ENCODE measurements around the gene TFE3.

The TFE3 gene

GRCh38 chrX:49070988-49071387 lies 27.8 kb upstream of the TFE3 start:
- Histone ChIP-seq H3K27me3 (ENCODE audit: control insufficient read depth, insufficient read depth, low read length) (no peaks in the 10 kb centered on the region), H3K4me3 (ENCODE audit: low read length) (no peak overlapping the region), H3K4me1 (ENCODE audit: control insufficient read depth, insufficient read depth, low read length) (no peaks in the 10 kb centered on the region), H3K9me3 (ENCODE audit: control insufficient read depth, insufficient read depth, low read length) (no peaks in the 10 kb centered on the region), H3K36me3 (ENCODE audit: control insufficient read depth, insufficient read depth, low read length) (peaks cover 4% of the 10 kb centered on the region), H3K27ac (ENCODE audit: low read length) (no peak overlapping the region)
- WGBS (ENCODE audit: insufficient coverage, insufficient read length): no CpG with 5 or more reads among the region's 4 CpGs
- no peak for DNase-seq (ENCODE audit: low read depth, low spot score)

- DNase-seq (ENCODE audit: low read depth, low spot score): no peak
- H3K36me3 ChIP-seq (ENCODE audit: control insufficient read depth, insufficient read depth, low read length): peaks cover 8% of the 10 kb centered on the region
- H3K27me3 ChIP-seq (ENCODE audit: control insufficient read depth, insufficient read depth, low read length): no peaks in the 10 kb centered on the region
- no CpG with 5 or more reads among the region's 11 CpGs for WGBS (ENCODE audit: insufficient coverage, insufficient read length)
- no peaks in the 10 kb centered on the region for H3K4me1 ChIP-seq (ENCODE audit: control insufficient read depth, insufficient read depth, low read length)
- H3K9me3 ChIP-seq (ENCODE audit: control insufficient read depth, insufficient read depth, low read length): no peaks in the 10 kb centered on the region
- no peak overlapping the region for H3K4me3 ChIP-seq (ENCODE audit: low read length)
- H3K27ac ChIP-seq (ENCODE audit: low read length): no peak overlapping the region
Observed at GRCh38 chrX:49069038-49069437, 25.9 kb upstream of the TFE3 start.

- no peaks in the 10 kb centered on the region for H3K4me1 ChIP-seq (ENCODE audit: control insufficient read depth, insufficient read depth, low read length)
- no peak for DNase-seq (ENCODE audit: low read depth, low spot score)
- H3K27ac ChIP-seq (ENCODE audit: low read length): no peak overlapping the region
- no peaks in the 10 kb centered on the region for H3K9me3 ChIP-seq (ENCODE audit: control insufficient read depth, insufficient read depth, low read length)
- peaks cover 8% of the 10 kb centered on the region for H3K36me3 ChIP-seq (ENCODE audit: control insufficient read depth, insufficient read depth, low read length)
- H3K4me3 ChIP-seq (ENCODE audit: low read length): no peak overlapping the region
- no CpG with 5 or more reads among the region's 41 CpGs for WGBS (ENCODE audit: insufficient coverage, insufficient read length)
- H3K27me3 ChIP-seq (ENCODE audit: control insufficient read depth, insufficient read depth, low read length): no peaks in the 10 kb centered on the region
Observed at GRCh38 chrX:49067285-49068120, 24.3 kb upstream of the TFE3 start.

GRCh38 chrX:49066690-49067089 lies 23.5 kb upstream of the TFE3 start:
- no peak overlapping the region for H3K27ac ChIP-seq (ENCODE audit: low read length)
- H3K9me3 ChIP-seq (ENCODE audit: control insufficient read depth, insufficient read depth, low read length): no peaks in the 10 kb centered on the region
- DNase-seq (ENCODE audit: low read depth, low spot score): no peak
- no peak overlapping the region for H3K4me3 ChIP-seq (ENCODE audit: low read length)
- H3K27me3 ChIP-seq (ENCODE audit: control insufficient read depth, insufficient read depth, low read length): no peaks in the 10 kb centered on the region
- H3K36me3 ChIP-seq (ENCODE audit: control insufficient read depth, insufficient read depth, low read length): peaks cover 8% of the 10 kb centered on the region
- WGBS (ENCODE audit: insufficient coverage, insufficient read length): no CpG with 5 or more reads among the region's 9 CpGs
- H3K4me1 ChIP-seq (ENCODE audit: control insufficient read depth, insufficient read depth, low read length): no peaks in the 10 kb centered on the region

- Histone ChIP-seq H3K4me3 (ENCODE audit: low read length) (no peak overlapping the region), H3K36me3 (ENCODE audit: control insufficient read depth, insufficient read depth, low read length) (peaks cover 8% of the 10 kb centered on the region), H3K9me3 (ENCODE audit: control insufficient read depth, insufficient read depth, low read length) (no peaks in the 10 kb centered on the region), H3K27ac (ENCODE audit: low read length) (no peak overlapping the region), H3K4me1 (ENCODE audit: control insufficient read depth, insufficient read depth, low read length) (no peaks in the 10 kb centered on the region), H3K27me3 (ENCODE audit: control insufficient read depth, insufficient read depth, low read length) (no peaks in the 10 kb centered on the region)
- DNase-seq (ENCODE audit: low read depth, low spot score): no peak
- no CpG with 5 or more reads among the region's 2 CpGs for WGBS (ENCODE audit: insufficient coverage, insufficient read length)
Observed at GRCh38 chrX:49066278-49066677, 23.1 kb upstream of the TFE3 start.

- H3K4me1 ChIP-seq (ENCODE audit: control insufficient read depth, insufficient read depth, low read length): 0 out of 2 replicates have a peak, but pooled peaks cover 2% of the 10 kb centered on the region
- no peak overlapping the region for H3K4me3 ChIP-seq (ENCODE audit: low read length)
- H3K36me3 ChIP-seq (ENCODE audit: control insufficient read depth, insufficient read depth, low read length): peaks cover 8% of the 10 kb centered on the region
- H3K27me3 ChIP-seq (ENCODE audit: control insufficient read depth, insufficient read depth, low read length): no peaks in the 10 kb centered on the region
- no CpG with 5 or more reads among the region's 8 CpGs for WGBS (ENCODE audit: insufficient coverage, insufficient read length)
- H3K9me3 ChIP-seq (ENCODE audit: control insufficient read depth, insufficient read depth, low read length): no peaks in the 10 kb centered on the region
- no peak overlapping the region for H3K27ac ChIP-seq (ENCODE audit: low read length)
- DNase-seq (ENCODE audit: low read depth, low spot score): no peak
Observed at GRCh38 chrX:49064735-49065134, 21.6 kb upstream of the TFE3 start.

GRCh38 chrX:49064303-49064702 lies 21.1 kb upstream of the TFE3 start:
- no peak for DNase-seq (ENCODE audit: low read depth, low spot score)
- Histone ChIP-seq H3K4me1 (ENCODE audit: control insufficient read depth, insufficient read depth, low read length) (0 out of 2 replicates have a peak, but pooled peaks cover 2% of the 10 kb centered on the region), H3K27ac (ENCODE audit: low read length) (no peak overlapping the region), H3K36me3 (ENCODE audit: control insufficient read depth, insufficient read depth, low read length) (peaks cover 8% of the 10 kb centered on the region), H3K4me3 (ENCODE audit: low read length) (no peak overlapping the region), H3K9me3 (ENCODE audit: control insufficient read depth, insufficient read depth, low read length) (no peaks in the 10 kb centered on the region), H3K27me3 (ENCODE audit: control insufficient read depth, insufficient read depth, low read length) (no peaks in the 10 kb centered on the region)
- no CpG with 5 or more reads among the region's 20 CpGs for WGBS (ENCODE audit: insufficient coverage, insufficient read length)

- H3K4me3 ChIP-seq (ENCODE audit: low read length): no peak overlapping the region
- H3K27me3 ChIP-seq (ENCODE audit: control insufficient read depth, insufficient read depth, low read length): no peaks in the 10 kb centered on the region
- no peaks in the 10 kb centered on the region for H3K9me3 ChIP-seq (ENCODE audit: control insufficient read depth, insufficient read depth, low read length)
- H3K36me3 ChIP-seq (ENCODE audit: control insufficient read depth, insufficient read depth, low read length): peaks cover 8% of the 10 kb centered on the region
- WGBS (ENCODE audit: insufficient coverage, insufficient read length): no CpG with 5 or more reads among the region's 9 CpGs
- no peak for DNase-seq (ENCODE audit: low read depth, low spot score)
- H3K27ac ChIP-seq (ENCODE audit: low read length): no peak overlapping the region
- 0 out of 2 replicates have a peak, but pooled peaks cover 2% of the 10 kb centered on the region for H3K4me1 ChIP-seq (ENCODE audit: control insufficient read depth, insufficient read depth, low read length)
Observed at GRCh38 chrX:49063715-49064114, 20.6 kb upstream of the TFE3 start.

- DNase-seq (ENCODE audit: low read depth, low spot score): no peak
- Histone ChIP-seq H3K4me3 (ENCODE audit: low read length) (no peak overlapping the region), H3K4me1 (ENCODE audit: control insufficient read depth, insufficient read depth, low read length) (peaks cover 2% of the 10 kb centered on the region; the same call in 1 of the 2 replicates), H3K27me3 (ENCODE audit: control insufficient read depth, insufficient read depth, low read length) (no peaks in the 10 kb centered on the region), H3K36me3 (ENCODE audit: control insufficient read depth, insufficient read depth, low read length) (peaks cover 3% of the 10 kb centered on the region), H3K27ac (ENCODE audit: low read length) (no peak overlapping the region), H3K9me3 (ENCODE audit: control insufficient read depth, insufficient read depth, low read length) (no peaks in the 10 kb centered on the region)
- no CpG with 5 or more reads among the region's 10 CpGs for WGBS (ENCODE audit: insufficient coverage, insufficient read length)
Observed at GRCh38 chrX:49061916-49062315, 18.8 kb upstream of the TFE3 start.

GRCh38 chrX:49061490-49061889 lies 18.3 kb upstream of the TFE3 start:
- Histone ChIP-seq H3K27ac (ENCODE audit: low read length) (no peak overlapping the region), H3K4me3 (ENCODE audit: low read length) (no peak overlapping the region), H3K27me3 (ENCODE audit: control insufficient read depth, insufficient read depth, low read length) (no peaks in the 10 kb centered on the region), H3K4me1 (ENCODE audit: control insufficient read depth, insufficient read depth, low read length) (peaks cover 2% of the 10 kb centered on the region; the same call in 1 of the 2 replicates), H3K9me3 (ENCODE audit: control insufficient read depth, insufficient read depth, low read length) (no peaks in the 10 kb centered on the region), H3K36me3 (ENCODE audit: control insufficient read depth, insufficient read depth, low read length) (peaks cover 3% of the 10 kb centered on the region)
- no peak for DNase-seq (ENCODE audit: low read depth, low spot score)
- WGBS (ENCODE audit: insufficient coverage, insufficient read length): no CpG with 5 or more reads among the region's 7 CpGs

GRCh38 chrX:49060914-49061313 lies 17.8 kb upstream of the TFE3 start:
- DNase-seq (ENCODE audit: low read depth, low spot score): no peak
- WGBS (ENCODE audit: insufficient coverage, insufficient read length): no CpG with 5 or more reads among the region's 3 CpGs
- H3K9me3 ChIP-seq (ENCODE audit: control insufficient read depth, insufficient read depth, low read length): no peaks in the 10 kb centered on the region
- H3K27ac ChIP-seq (ENCODE audit: low read length): no peak overlapping the region
- no peak overlapping the region for H3K4me3 ChIP-seq (ENCODE audit: low read length)
- peaks cover 2% of the 10 kb centered on the region; the same call in 1 of the 2 replicates for H3K4me1 ChIP-seq (ENCODE audit: control insufficient read depth, insufficient read depth, low read length)
- no peaks in the 10 kb centered on the region for H3K27me3 ChIP-seq (ENCODE audit: control insufficient read depth, insufficient read depth, low read length)
- peaks cover 3% of the 10 kb centered on the region for H3K36me3 ChIP-seq (ENCODE audit: control insufficient read depth, insufficient read depth, low read length)

Data from iPS DF 6.9 (cell line).